ENCODE measurements around the gene MSI2. TPM values are rescaled to one million over a fixed set of nuclear protein-coding genes. Genes with fewer than 3 reads are reported as not detected.
A peak's percentile ranks its signal among the peaks of the same experiment; 100 is the strongest.

The MSI2 gene
- total RNA-seq, 2 experiments from 2014 or later = 38.8 to 39.0 TPM

- Mint-ChIP-seq H3K27ac (no peak overlapping the region), H3K4me3 (no peak overlapping the region), H3K4me1 (ENCODE audit: low read depth) (peaks cover 13% of the 10 kb centered on the region), H3K36me3 (ENCODE audit: low read depth) (peaks cover 6% of the 10 kb centered on the region), H3K27me3 (ENCODE audit: low read depth) (no peaks in the 10 kb centered on the region), H3K9me3 (no peaks in the 10 kb centered on the region)
- DNase-seq = no peak
- CTCF ChIA-PET = no interaction called here
- intact Hi-C loops (cut with micrococcal nuclease) = no loop called here
These were observed 116.7 kb downstream of the MSI2 start for GRCh38 chr17:57373048-57373447.

- Mint-ChIP-seq H3K4me3 (no peak overlapping the region), H3K36me3 (ENCODE audit: low read depth) (peaks cover 6% of the 10 kb centered on the region), H3K4me1 (ENCODE audit: low read depth) (peaks cover 12% of the 10 kb centered on the region), H3K27me3 (ENCODE audit: low read depth) (no peaks in the 10 kb centered on the region), H3K27ac (no peak overlapping the region), H3K9me3 (no peaks in the 10 kb centered on the region)
- intact Hi-C loops (cut with micrococcal nuclease) = no loop called here
- no peak for DNase-seq
- CTCF ChIA-PET = no interaction called here
These were observed 117.4 kb downstream of the MSI2 start for GRCh38 chr17:57373756-57374155.

- Mint-ChIP-seq H3K36me3 (ENCODE audit: low read depth) (peaks cover 9% of the 10 kb centered on the region), H3K27ac (no peak overlapping the region), H3K4me1 (ENCODE audit: low read depth) (peaks cover 14% of the 10 kb centered on the region), H3K4me3 (no peak overlapping the region), H3K27me3 (ENCODE audit: low read depth) (no peaks in the 10 kb centered on the region), H3K9me3 (no peaks in the 10 kb centered on the region)
- no peak for DNase-seq
- intact Hi-C loops (cut with micrococcal nuclease) = no loop called here
- CTCF ChIA-PET = interaction anchor here (0.5 kb wide), 1 partner anchor 11 kb away, joined by 3 read pairs; no protein-coding TSS in a partner anchor
These were observed 118.9 kb downstream of the MSI2 start for GRCh38 chr17:57375040-57375769.

DNA sequence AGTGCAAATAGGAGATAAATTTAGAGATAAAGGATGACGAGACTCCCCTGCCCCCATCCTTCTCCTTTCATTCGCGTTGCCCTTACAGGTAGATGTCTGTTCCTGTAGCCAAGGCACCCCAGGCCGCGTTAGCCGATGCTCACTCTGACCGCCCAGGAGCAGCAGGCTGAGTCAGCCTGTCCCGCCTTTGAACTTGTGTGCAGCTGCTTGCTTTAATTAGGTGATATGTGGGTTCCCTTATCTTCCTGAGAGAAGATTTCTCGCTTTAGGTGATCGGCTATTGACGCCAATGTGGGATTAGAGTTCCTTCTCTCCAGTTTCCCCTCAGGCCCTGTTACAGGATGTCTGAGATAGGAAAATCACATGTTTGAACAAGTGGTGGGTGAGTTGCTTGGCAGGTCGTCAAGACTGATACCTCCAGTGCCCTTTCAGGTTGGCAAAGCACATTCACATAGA, 119.5 kb downstream of the MSI2 start:
- CTCF ChIA-PET = interaction anchor here (0.5 kb wide), 1 partner anchor 10 kb away, joined by 3 read pairs; no protein-coding TSS in a partner anchor
- Mint-ChIP-seq H3K27ac (no peak overlapping the region), H3K27me3 (ENCODE audit: low read depth) (no peaks in the 10 kb centered on the region), H3K4me1 (ENCODE audit: low read depth) (peaks cover 14% of the 10 kb centered on the region), H3K36me3 (ENCODE audit: low read depth) (peaks cover 9% of the 10 kb centered on the region), H3K9me3 (no peaks in the 10 kb centered on the region), H3K4me3 (no peak overlapping the region)
- no peak for DNase-seq
- intact Hi-C loops (cut with micrococcal nuclease) = no loop called here

DNA sequence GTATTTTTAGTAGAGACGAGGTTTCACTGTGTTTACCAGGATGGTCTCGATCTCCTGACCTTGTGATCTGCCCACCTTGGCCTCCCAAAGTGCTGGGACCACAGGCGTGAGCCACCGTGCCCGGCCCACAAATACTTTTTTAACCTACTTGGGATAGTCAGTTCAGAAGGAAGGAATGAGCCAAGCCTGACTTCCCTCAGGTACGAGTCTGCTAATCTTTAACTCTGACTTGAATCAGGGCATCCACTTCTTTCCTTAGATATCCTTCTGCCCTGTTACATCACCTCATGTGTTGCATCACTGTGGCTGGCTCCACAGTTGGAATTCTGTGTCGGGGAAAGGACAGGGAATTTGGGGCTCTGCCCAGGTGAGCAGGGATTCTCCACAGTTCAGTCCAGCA, 120.8 kb downstream of the MSI2 start:
- CTCF ChIA-PET = interaction anchor here (0.6 kb wide), 1 partner anchor 71 kb away, joined by 4 read pairs; no protein-coding TSS in a partner anchor
- no peak overlapping the region for H3K4me3 Mint-ChIP-seq
- peaks cover 14% of the 10 kb centered on the region for H3K4me1 Mint-ChIP-seq (ENCODE audit: low read depth)
- H3K27ac Mint-ChIP-seq = no peak overlapping the region
- no peaks in the 10 kb centered on the region for H3K27me3 Mint-ChIP-seq (ENCODE audit: low read depth)
- peaks cover 1% of the 10 kb centered on the region for H3K9me3 Mint-ChIP-seq
- H3K36me3 Mint-ChIP-seq (ENCODE audit: low read depth) = peaks cover 12% of the 10 kb centered on the region
- DNase-seq = no peak
- intact Hi-C loops (cut with micrococcal nuclease) = no loop called here

GRCh38 chr17:57379237-57379894, 123.0 kb downstream of the MSI2 start:
- CTCF ChIA-PET = no interaction called here
- peaks cover 14% of the 10 kb centered on the region for H3K4me1 Mint-ChIP-seq (ENCODE audit: low read depth)
- intact Hi-C loops (cut with micrococcal nuclease) = no loop called here
- H3K27me3 Mint-ChIP-seq (ENCODE audit: low read depth) = no peaks in the 10 kb centered on the region
- no peak overlapping the region for H3K27ac Mint-ChIP-seq
- DNase-seq = peak; percentile 48
- peaks cover 11% of the 10 kb centered on the region for H3K9me3 Mint-ChIP-seq
- no peak overlapping the region for H3K4me3 Mint-ChIP-seq
- peaks cover 20% of the 10 kb centered on the region for H3K36me3 Mint-ChIP-seq (ENCODE audit: low read depth)

GRCh38 chr17:57379895-57380434, 123.6 kb downstream of the MSI2 start:
- H3K36me3 Mint-ChIP-seq (ENCODE audit: low read depth) = peaks cover 26% of the 10 kb centered on the region
- no peak overlapping the region for H3K27ac Mint-ChIP-seq
- no peak for DNase-seq
- no peak overlapping the region for H3K4me3 Mint-ChIP-seq
- peaks cover 14% of the 10 kb centered on the region for H3K4me1 Mint-ChIP-seq (ENCODE audit: low read depth)
- peaks cover 16% of the 10 kb centered on the region for H3K9me3 Mint-ChIP-seq
- no peaks in the 10 kb centered on the region for H3K27me3 Mint-ChIP-seq (ENCODE audit: low read depth)
- CTCF ChIA-PET = no interaction called here
- intact Hi-C loops (cut with micrococcal nuclease) = no loop called here

- CTCF ChIA-PET = no interaction called here
- H3K9me3 Mint-ChIP-seq = peaks cover 22% of the 10 kb centered on the region
- H3K27me3 Mint-ChIP-seq (ENCODE audit: low read depth) = no peaks in the 10 kb centered on the region
- H3K4me3 Mint-ChIP-seq = no peak overlapping the region
- intact Hi-C loops (cut with micrococcal nuclease) = no loop called here
- peaks cover 14% of the 10 kb centered on the region for H3K4me1 Mint-ChIP-seq (ENCODE audit: low read depth)
- DNase-seq = no peak
- peaks cover 39% of the 10 kb centered on the region for H3K36me3 Mint-ChIP-seq (ENCODE audit: low read depth)
- no peak overlapping the region for H3K27ac Mint-ChIP-seq
These were observed 125.2 kb downstream of the MSI2 start for GRCh38 chr17:57381498-57381897.

GRCh38 chr17:57384219-57384618, 127.9 kb downstream of the MSI2 start:
- DNase-seq = no peak
- Mint-ChIP-seq H3K9me3 (peaks cover 33% of the 10 kb centered on the region), H3K27ac (no peak overlapping the region), H3K4me1 (ENCODE audit: low read depth) (peaks cover 7% of the 10 kb centered on the region), H3K4me3 (no peak overlapping the region), H3K36me3 (ENCODE audit: low read depth) (peaks cover 46% of the 10 kb centered on the region), H3K27me3 (ENCODE audit: low read depth) (no peaks in the 10 kb centered on the region)
- intact Hi-C loops (cut with micrococcal nuclease) = no loop called here
- CTCF ChIA-PET = no interaction called here

- no peak overlapping the region for H3K27ac Mint-ChIP-seq
These were observed 129.7 kb downstream of the MSI2 start for GRCh38 chr17:57385975-57386374.

GRCh38 chr17:57387575-57387974, 131.3 kb downstream of the MSI2 start:
- peaks cover 2% of the 10 kb centered on the region for H3K4me1 Mint-ChIP-seq (ENCODE audit: low read depth)
- no peak for DNase-seq
- no peak overlapping the region for H3K4me3 Mint-ChIP-seq
- H3K9me3 Mint-ChIP-seq = peaks cover 30% of the 10 kb centered on the region
- CTCF ChIA-PET = interaction anchor here (0.6 kb wide), 1 partner anchor 39 kb away, joined by 4 read pairs; no protein-coding TSS in a partner anchor
- H3K36me3 Mint-ChIP-seq (ENCODE audit: low read depth) = peaks cover 50% of the 10 kb centered on the region
- intact Hi-C loops (cut with micrococcal nuclease) = no loop called here
- H3K27ac Mint-ChIP-seq = no peak overlapping the region
- H3K27me3 Mint-ChIP-seq (ENCODE audit: low read depth) = no peaks in the 10 kb centered on the region

More at GRCh38 chr17:57385975-57386374, 129.7 kb downstream of the MSI2 start:
- H3K27me3 Mint-ChIP-seq (ENCODE audit: low read depth) = no peaks in the 10 kb centered on the region
- DNase-seq = no peak
- peaks cover 51% of the 10 kb centered on the region for H3K36me3 Mint-ChIP-seq (ENCODE audit: low read depth)
- peaks cover 2% of the 10 kb centered on the region for H3K4me1 Mint-ChIP-seq (ENCODE audit: low read depth)
- no peak overlapping the region for H3K4me3 Mint-ChIP-seq
- peaks cover 33% of the 10 kb centered on the region for H3K9me3 Mint-ChIP-seq
- CTCF ChIA-PET = interaction anchor here (0.7 kb wide), 1 partner anchor 11 kb away, joined by 3 read pairs; no protein-coding TSS in a partner anchor
- intact Hi-C loops (cut with micrococcal nuclease) = no loop called here

GRCh38 chr17:57388131-57388725, 131.9 kb downstream of the MSI2 start:
- CTCF ChIA-PET = interaction anchor here (0.6 kb wide), 1 partner anchor 38 kb away, joined by 4 read pairs; no protein-coding TSS in a partner anchor
- DNase-seq = no peak
- peaks cover 2% of the 10 kb centered on the region for H3K4me1 Mint-ChIP-seq (ENCODE audit: low read depth)
- no peak overlapping the region for H3K4me3 Mint-ChIP-seq
- peaks cover 29% of the 10 kb centered on the region for H3K9me3 Mint-ChIP-seq
- intact Hi-C loops (cut with micrococcal nuclease) = no loop called here
- no peaks in the 10 kb centered on the region for H3K27me3 Mint-ChIP-seq (ENCODE audit: low read depth)
- no peak overlapping the region for H3K27ac Mint-ChIP-seq
- H3K36me3 Mint-ChIP-seq (ENCODE audit: low read depth) = peaks cover 52% of the 10 kb centered on the region

Data from activated naive CD4-positive, alpha-beta T cell treated with anti-CD3 and anti-CD28 coated beads for 36 hours (primary cell).